GM12872 (cell line): ENCODE data around the gene MX1.

Experiments
- TF ChIP-seq, protein P1 (sequence below): IDR thresholded peaks from 3 replicates; pipeline ENCODE4 v1.5.1; 2011; ENCODE audit warnings: low read depth, mild to moderate bottlenecking, low read length, moderate library complexity; ENCODE audit not compliant: insufficient read depth

Gene MX1, protein sequence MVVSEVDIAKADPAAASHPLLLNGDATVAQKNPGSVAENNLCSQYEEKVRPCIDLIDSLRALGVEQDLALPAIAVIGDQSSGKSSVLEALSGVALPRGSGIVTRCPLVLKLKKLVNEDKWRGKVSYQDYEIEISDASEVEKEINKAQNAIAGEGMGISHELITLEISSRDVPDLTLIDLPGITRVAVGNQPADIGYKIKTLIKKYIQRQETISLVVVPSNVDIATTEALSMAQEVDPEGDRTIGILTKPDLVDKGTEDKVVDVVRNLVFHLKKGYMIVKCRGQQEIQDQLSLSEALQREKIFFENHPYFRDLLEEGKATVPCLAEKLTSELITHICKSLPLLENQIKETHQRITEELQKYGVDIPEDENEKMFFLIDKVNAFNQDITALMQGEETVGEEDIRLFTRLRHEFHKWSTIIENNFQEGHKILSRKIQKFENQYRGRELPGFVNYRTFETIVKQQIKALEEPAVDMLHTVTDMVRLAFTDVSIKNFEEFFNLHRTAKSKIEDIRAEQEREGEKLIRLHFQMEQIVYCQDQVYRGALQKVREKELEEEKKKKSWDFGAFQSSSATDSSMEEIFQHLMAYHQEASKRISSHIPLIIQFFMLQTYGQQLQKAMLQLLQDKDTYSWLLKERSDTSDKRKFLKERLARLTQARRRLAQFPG

DNA sequence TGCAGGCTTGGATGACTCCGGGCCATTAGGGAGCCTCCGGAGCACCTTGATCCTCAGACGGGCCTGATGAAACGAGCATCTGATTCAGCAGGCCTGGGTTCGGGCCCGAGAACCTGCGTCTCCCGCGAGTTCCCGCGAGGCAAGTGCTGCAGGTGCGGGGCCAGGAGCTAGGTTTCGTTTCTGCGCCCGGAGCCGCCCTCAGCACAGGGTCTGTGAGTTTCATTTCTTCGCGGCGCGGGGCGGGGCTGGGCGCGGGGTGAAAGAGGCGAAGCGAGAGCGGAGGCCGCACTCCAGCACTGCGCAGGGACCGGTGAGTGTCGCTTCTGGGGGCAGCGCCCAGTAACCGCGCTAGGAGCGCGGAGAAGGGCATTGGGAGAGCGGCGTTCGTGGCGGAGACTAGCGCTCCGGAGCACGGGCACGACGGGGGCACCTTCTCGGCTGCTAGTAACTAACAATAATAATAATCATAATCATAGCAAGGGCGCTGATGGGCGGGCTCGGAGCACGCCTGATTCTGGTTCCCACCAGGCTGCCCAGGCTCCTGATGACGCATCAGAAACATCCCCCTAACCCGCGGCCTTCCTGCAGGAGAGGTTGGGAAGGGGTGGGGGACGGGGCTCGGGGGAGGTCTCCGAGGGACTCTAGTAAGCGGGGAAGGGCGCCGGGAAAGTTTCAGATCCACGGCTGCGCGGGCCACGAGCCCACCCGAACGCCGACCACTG, at the start of gene MX1:
Gene MX1, plus strand, starts transcription at position 286 of the 722 bp plus-strand sequence. CDS start 5,832 bp downstream, outside the sequence.
- TF ChIP-seq, protein P1, sequence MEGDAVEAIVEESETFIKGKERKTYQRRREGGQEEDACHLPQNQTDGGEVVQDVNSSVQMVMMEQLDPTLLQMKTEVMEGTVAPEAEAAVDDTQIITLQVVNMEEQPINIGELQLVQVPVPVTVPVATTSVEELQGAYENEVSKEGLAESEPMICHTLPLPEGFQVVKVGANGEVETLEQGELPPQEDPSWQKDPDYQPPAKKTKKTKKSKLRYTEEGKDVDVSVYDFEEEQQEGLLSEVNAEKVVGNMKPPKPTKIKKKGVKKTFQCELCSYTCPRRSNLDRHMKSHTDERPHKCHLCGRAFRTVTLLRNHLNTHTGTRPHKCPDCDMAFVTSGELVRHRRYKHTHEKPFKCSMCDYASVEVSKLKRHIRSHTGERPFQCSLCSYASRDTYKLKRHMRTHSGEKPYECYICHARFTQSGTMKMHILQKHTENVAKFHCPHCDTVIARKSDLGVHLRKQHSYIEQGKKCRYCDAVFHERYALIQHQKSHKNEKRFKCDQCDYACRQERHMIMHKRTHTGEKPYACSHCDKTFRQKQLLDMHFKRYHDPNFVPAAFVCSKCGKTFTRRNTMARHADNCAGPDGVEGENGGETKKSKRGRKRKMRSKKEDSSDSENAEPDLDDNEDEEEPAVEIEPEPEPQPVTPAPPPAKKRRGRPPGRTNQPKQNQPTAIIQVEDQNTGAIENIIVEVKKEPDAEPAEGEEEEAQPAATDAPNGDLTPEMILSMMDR: no peak

DNA sequence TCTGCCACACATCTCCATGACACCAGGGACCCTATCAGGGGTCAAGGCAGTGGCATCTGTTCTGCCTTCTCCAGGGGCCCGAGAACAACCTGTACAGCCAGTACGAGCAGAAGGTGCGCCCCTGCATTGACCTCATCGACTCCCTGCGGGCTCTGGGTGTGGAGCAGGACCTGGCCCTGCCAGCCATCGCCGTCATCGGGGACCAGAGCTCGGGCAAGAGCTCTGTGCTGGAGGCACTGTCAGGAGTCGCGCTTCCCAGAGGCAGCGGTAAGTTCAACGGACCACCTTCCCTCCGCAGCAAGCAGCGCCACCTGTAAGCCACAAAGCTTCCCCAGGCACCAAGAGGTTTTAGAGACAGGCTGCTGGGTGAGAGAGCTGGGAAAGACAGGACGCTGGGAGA, 48.3 kb upstream of the MX1 start:
- TF ChIP-seq, protein P1: no peak

DNA sequence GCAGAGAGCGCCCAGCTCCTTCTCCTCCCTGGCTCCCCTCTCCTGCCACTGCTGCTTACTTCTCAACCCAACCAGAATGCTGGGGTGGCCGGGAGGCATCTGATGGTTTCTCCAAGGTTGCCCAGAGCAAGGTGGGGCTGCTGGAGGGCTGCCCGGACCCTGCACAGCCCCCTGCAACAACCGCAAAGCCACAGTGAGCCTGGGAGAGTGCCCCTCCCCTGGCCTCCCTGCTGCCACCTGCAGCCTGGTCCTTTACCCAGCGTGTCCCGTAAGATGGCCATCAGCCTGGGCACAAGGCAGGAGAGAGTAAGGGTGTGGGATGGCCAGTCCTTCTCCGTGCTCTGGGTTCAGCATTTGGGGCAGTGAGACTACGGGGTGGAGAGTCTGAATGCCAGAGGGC, 47.2 kb upstream of the MX1 start:
- TF ChIP-seq, protein P1: no peak

DNA sequence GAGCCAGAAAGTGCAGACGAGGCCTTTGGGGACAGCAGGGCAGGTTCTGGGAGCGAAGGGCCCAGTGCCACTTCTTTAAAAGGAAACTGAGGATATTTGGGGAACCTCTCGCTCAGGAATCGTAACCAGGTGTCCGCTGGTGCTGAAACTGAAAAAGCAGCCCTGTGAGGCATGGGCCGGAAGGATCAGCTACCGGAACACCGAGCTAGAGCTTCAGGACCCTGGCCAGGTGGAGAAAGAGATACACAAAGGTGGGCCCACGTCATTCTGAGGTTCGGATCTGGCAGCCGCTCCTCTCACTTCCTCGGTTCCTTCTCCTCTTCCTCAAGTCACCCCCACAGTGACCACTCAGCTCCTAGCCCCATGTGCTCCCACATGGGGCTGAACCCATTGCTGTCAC, 46.1 kb upstream of the MX1 start:
- TF ChIP-seq, protein P1: no peak

DNA sequence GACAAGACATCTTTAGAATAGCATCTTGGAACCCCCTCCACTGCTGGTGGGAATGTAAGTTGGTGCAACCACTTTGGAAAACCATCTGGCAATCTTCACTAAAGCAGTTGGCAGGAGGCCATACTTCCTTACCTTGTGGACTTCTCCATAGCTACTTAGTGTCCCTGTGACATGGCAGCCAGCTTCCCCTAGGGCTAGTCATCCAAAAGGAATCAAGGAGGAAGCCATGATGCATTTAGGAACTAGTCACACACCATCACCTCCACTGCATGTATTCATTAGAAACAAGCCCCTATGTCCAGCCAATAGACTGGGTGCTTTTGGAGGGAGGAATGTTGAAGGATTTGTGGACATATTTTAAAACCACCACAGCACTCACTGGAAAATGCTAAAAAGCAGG, 44.3 kb upstream of the MX1 start:
- TF ChIP-seq, protein P1: no peak

DNA sequence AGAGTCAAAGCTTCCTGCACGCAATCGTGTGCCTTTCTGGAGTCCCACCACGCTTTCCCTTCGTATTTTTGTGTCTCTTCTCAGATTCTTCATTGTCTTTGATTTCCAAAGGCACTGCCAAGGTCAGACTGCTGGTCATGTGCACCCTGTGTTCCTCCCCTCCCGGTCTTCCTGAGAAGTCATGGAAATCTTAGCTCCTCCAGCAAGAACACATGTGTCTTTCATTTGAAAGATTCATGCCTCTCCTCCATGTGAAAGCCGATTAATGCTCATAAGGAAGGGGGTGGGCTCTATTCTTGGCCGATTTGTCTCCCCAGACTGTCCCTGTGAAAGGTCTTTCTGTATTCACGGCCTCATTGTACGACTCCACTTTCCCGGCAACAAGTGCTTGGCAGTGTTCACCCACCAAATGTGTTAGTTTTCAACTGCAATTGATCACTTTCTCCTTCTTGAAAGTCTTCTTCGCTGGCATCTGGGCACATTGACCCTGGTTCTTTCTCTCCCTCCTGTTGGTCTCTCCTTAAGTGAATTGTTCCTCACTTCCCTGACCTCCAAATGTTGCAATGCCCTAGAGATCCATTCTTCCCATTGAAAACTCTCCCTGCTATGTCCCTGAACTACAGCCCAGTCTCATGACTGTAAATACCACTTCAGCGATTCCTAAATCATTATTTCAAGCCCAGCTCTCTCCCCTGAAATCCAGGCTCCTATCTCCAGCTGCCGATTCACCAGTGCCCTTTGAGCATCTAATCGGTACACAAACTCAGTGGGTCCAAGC, 38.8 kb upstream of the MX1 start:
- TF ChIP-seq, protein P1: no peak
